Body of pancreas (tissue), 4 donors: Measurements from ENCODE around the gene ADPRM.

Experiments used
- POLR2A ChIP-seq, 3 donors: fragments of 450-650 bp; IDR thresholded peaks; one replicate each; pipeline ENCODE4 v1.6.1; 2016; ENCODE audit warnings: antibody characterized with exemption in 3 of 3, mild to moderate bottlenecking in 2 of 3
- TF ChIP-seq, protein P1 (sequence below), 7 experiments: fragments of 450-650 bp in 4 of 7; fragments of 200-600 bp in 3 of 7; sonication (generic) in 3 of 7; IDR thresholded peaks; one replicate each; pipeline ENCODE4 v1.5.1; 2016 to 2019; ENCODE audit warnings: antibody characterized with exemption in 7 of 7

DNA sequence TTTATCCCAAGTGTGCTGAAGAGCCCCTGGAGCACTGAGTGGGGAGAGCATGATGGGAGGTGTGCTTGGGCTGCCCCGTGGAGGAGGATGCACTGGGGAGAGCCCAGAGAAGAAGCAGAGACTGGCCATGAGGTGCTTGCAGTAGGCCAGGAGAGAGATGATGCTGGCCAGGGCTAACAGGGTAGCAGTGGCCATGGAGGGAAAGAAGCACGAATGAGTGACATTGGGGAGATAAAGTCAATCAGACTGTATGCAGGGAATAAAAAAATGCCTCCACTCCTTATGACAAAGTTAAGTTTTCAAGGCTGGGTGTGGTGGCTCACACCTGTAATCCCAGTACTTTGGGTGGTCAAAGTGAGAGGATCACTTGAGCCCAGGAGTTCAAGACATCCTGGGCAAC is 37.9 kb downstream of the ADPRM start:
- TF ChIP-seq, protein P1, sequence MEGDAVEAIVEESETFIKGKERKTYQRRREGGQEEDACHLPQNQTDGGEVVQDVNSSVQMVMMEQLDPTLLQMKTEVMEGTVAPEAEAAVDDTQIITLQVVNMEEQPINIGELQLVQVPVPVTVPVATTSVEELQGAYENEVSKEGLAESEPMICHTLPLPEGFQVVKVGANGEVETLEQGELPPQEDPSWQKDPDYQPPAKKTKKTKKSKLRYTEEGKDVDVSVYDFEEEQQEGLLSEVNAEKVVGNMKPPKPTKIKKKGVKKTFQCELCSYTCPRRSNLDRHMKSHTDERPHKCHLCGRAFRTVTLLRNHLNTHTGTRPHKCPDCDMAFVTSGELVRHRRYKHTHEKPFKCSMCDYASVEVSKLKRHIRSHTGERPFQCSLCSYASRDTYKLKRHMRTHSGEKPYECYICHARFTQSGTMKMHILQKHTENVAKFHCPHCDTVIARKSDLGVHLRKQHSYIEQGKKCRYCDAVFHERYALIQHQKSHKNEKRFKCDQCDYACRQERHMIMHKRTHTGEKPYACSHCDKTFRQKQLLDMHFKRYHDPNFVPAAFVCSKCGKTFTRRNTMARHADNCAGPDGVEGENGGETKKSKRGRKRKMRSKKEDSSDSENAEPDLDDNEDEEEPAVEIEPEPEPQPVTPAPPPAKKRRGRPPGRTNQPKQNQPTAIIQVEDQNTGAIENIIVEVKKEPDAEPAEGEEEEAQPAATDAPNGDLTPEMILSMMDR (IDR thresholded peaks at IDR 0.05), result no peak
- TF ChIP-seq POLR2A (IDR thresholded peaks at IDR 0.05), result no peak
